Aorta (tissue), 5 donors: ENCODE data around the gene ANKRD34A. TPM values are rescaled to one million over a fixed set of nuclear protein-coding genes. Genes with fewer than 3 reads are reported as not detected.
A peak's percentile ranks its signal among the peaks of the same experiment; 100 is the strongest.

ENCODE experiments used
- ATAC-seq: fragments of 200-7000 bp; cut with Tn5 transposase; one replicate; pipeline ENCODE4 v1.9.1; 2022; ENCODE audit warnings: moderate library complexity; ENCODE audit not compliant: low FRiP score
- DNase-seq, 2 donors: peaks; one replicate each; pipeline ENCODE4 v3.0.0-alpha.2; 2020
- H3K27ac ChIP-seq, 2 donors: one replicate each; pipeline ENCODE4 v1.5.1; 2013; ENCODE audit warnings: low read length in 2 of 2, mild to moderate bottlenecking in 2 of 2, moderate library complexity in 2 of 2, control low read depth in 1 of 2, inconsistent platforms in 1 of 2, low read depth in 1 of 2
- H3K27me3 ChIP-seq, 2 donors: one replicate each; pipeline ENCODE4 v1.6.1; 2013; ENCODE audit warnings: control low read depth in 1 of 2, low read length in 1 of 2, mild to moderate bottlenecking in 1 of 2, moderate library complexity in 1 of 2; ENCODE audit not compliant: insufficient read depth in 2 of 2, control insufficient read depth in 1 of 2
- H3K36me3 ChIP-seq, 2 donors: one replicate each; pipeline ENCODE4 v1.6.1; 2013; ENCODE audit warnings: control low read depth in 1 of 2, low read length in 1 of 2, mild to moderate bottlenecking in 1 of 2; ENCODE audit not compliant: insufficient read depth in 2 of 2, control insufficient read depth in 1 of 2
- H3K4me1 ChIP-seq, 2 donors: one replicate each; pipeline ENCODE4 v1.6.1; 2013; ENCODE audit warnings: low read length in 2 of 2, control low read depth in 1 of 2, mild to moderate bottlenecking in 1 of 2, moderate library complexity in 1 of 2; ENCODE audit not compliant: insufficient read depth in 2 of 2, control insufficient read depth in 1 of 2
- H3K4me3 ChIP-seq, 2 donors: one replicate each; pipeline ENCODE4 v1.5.1; 2013; ENCODE audit warnings: low read length in 2 of 2, control low read depth in 1 of 2, mild to moderate bottlenecking in 1 of 2
- H3K9me3 ChIP-seq: one replicate; pipeline ENCODE4 v1.6.1; 2013; ENCODE audit warnings: mild to moderate bottlenecking, low read length; ENCODE audit not compliant: control insufficient read depth
- WGBS, 2 donors: extraction: QIAGEN DNeasy Blood & Tissue Kit; methylation state at CpG; one replicate each; pipeline ENCODE4 v1.1.7; 2013; 5-methylcytosine and 5-hydroxymethylcytosine counted together
- intact Hi-C, 2 donors: fragments of 100-400 bp; cut with DNase I; formaldehyde crosslinking; loops; one replicate each; pipeline versions ENCODE4 v1.14.2 to v1.15.0; 2022
- polyA plus RNA-seq, 2 donors: library from polyadenylated mRNA; stranded (reverse); fragments of 200-250 nt; gene quantifications; one replicate each; pipeline ENCODE4 v1.2.3, GENCODE V29; 2013
- total RNA-seq, 2 donors: library from RNA; stranded (reverse); fragmentation: NEBNext Ultra II Directional; extraction: Animal tissue kit (Norgen Biotek cat#: 25700); gene quantifications; one replicate each; pipeline ENCODE4 v1.2.1, GENCODE V29; 2021
- donor health status: healthy with polysubstance abuse.
- donor health status: Bipolar disorder and iron deficiency.
- donor health status: DM: no; HTN: no; CAD: no.
- donor health status: DM: no; HTN: no; CAD: no.
- donor health status: DM: yes; HTN: yes; CAD: no.

The ANKRD34A gene
- total and polyA plus RNA-seq, 4 donors, result 0.63 to 2.2 (median 1.7) TPM

GRCh38 chr1:145978471-145978853 is 14.1 kb upstream of the ANKRD34A start:
- H3K9me3 ChIP-seq, result no peaks in the 10 kb centered on the region
- no peaks in the 10 kb centered on the region for H3K27me3 ChIP-seq
- intact Hi-C loops, result loop anchor here in 1 of 2 donors (2.0 kb wide), 1 partner anchor 28 kb away; no protein-coding TSS in a partner anchor
- peak overlapping the region; percentile 88 to 100 for H3K27ac ChIP-seq
- no peak overlapping the region for H3K4me3 ChIP-seq
- peaks cover 0 to 2% of the 10 kb centered on the region in 2 donors for H3K36me3 ChIP-seq
- peaks cover 6 to 14% of the 10 kb centered on the region in 2 donors for H3K4me1 ChIP-seq
- ATAC-seq, result no peak
- DNase-seq, result no peak

DNA sequence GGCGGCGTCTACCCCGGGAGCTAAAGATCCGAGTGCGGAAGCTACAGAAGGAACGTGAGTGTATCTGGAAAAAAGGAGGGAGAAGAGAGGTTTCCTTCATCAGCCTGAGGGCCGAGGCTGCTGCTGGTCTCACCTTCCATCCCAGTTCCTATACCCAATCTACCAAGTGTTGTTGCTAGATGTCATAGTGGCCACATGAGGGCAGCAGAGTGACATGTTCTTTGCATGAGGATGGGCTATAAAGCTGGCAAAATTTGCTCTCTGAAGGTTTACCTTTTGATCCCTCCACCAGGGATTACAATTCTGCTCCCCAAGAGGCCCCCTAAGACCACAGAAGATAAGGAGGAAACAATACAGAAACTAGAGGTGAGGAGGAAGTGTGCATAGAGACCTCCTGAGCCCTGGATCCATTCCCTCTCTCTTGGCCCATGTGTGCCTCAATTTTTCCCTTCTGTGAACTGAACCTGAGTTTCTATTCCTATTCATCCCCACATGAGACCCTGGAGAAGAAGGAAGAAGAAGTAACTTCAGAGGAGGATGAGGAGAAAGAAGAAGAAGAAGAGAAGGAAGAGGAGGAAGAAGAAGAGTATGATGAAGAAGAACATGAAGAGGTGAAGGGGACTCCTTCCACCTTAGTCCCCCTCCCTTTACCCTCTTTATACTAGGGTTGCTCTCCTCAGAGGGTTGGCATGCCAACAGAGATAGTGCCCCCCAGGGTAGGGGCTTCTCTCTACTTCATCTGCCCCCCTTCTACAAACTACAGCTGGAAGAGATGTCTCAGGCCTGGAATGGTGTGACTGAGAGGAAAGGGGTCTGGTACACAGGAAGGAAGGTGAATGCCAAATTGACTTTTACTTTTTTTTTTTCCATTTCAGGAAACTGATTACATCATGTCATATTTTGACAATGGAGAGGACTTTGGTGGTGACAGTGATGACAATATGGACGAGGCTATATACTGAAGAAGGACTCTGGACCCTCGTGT is 13.4 kb upstream of the ANKRD34A start:
- intact Hi-C loops, result loop anchor here (1.0 to 2.0 kb wide), 2 partner anchors 29 to 30 kb away; no protein-coding TSS in a partner anchor
- ATAC-seq (peak; percentile 71), DNase-seq (peak; percentile 82)
- WGBS, 2 donors, result 15% methylated on average over 9 of the region's 9 CpGs
- Histone ChIP-seq H3K36me3 (peaks cover 0 to 2% of the 10 kb centered on the region in 2 donors), H3K27ac (peak overlapping the region; percentile 88 to 96), H3K27me3 (no peaks in the 10 kb centered on the region), H3K4me1 (peaks cover 6 to 14% of the 10 kb centered on the region in 2 donors), H3K4me3 (no peak overlapping the region), H3K9me3 (no peaks in the 10 kb centered on the region)

DNA sequence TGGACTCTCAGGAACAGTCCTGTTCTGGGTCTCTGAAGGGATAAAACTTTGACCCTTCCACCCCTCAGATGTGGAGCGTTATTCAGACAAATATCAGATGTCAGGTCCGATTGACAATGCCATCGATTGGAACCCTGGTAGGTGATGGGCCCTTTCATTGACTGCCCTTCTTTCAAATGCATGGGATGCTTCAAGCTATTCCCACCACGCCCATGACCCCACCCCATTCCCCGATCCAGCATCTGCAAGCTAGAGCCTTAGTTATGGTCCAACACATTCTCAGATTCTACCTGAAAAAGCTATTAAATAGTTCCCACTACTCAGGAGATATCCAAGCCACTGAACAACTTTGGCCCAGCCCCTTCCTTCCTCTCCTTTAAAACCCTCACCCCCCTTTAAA is 12.6 kb upstream of the ANKRD34A start:
- H3K36me3 ChIP-seq, result peaks cover 0 to 2% of the 10 kb centered on the region in 2 donors
- H3K9me3 ChIP-seq, result no peaks in the 10 kb centered on the region
- peaks cover 5 to 14% of the 10 kb centered on the region in 2 donors for H3K4me1 ChIP-seq
- DNase-seq, result no peak
- H3K4me3 ChIP-seq, result no peak overlapping the region
- H3K27ac ChIP-seq, result peak overlapping the region in 1 of 2 donors; percentile 29
- intact Hi-C loops, result loop anchor here in 1 of 2 donors (1.0 kb wide), 1 partner anchor 30 kb away; no protein-coding TSS in a partner anchor
- H3K27me3 ChIP-seq, result no peaks in the 10 kb centered on the region
- 76 to 77% methylated on average over 5 of the region's 5 CpGs for WGBS, 2 donors
- no peak for ATAC-seq

GRCh38 chr1:145975216-145975615 is 10.8 kb upstream of the ANKRD34A start:
- intact Hi-C loops, result no loop called here
- Histone ChIP-seq H3K27ac (no peak overlapping the region), H3K9me3 (no peaks in the 10 kb centered on the region), H3K27me3 (no peaks in the 10 kb centered on the region), H3K36me3 (peaks cover 0 to 2% of the 10 kb centered on the region in 2 donors), H3K4me3 (no peak overlapping the region), H3K4me1 (peaks cover 3 to 8% of the 10 kb centered on the region in 2 donors)
- ATAC-seq (no peak), DNase-seq (no peak)
- WGBS, 2 donors, result 71 to 78% methylated on average over 4 of the region's 4 CpGs

- Histone ChIP-seq H3K4me3 (no peak overlapping the region), H3K4me1 (peaks cover 1 to 7% of the 10 kb centered on the region in 2 donors), H3K36me3 (peaks cover 0 to 2% of the 10 kb centered on the region in 2 donors), H3K27me3 (no peaks in the 10 kb centered on the region), H3K27ac (no peak overlapping the region), H3K9me3 (no peaks in the 10 kb centered on the region)
- intact Hi-C loops, result no loop called here
- WGBS, 2 donors, result 79 to 83% methylated on average over 7 of the region's 7 CpGs
- DNase-seq (no peak), ATAC-seq (no peak)
Observed at GRCh38 chr1:145974721-145975120, 10.3 kb upstream of the ANKRD34A start.

DNA sequence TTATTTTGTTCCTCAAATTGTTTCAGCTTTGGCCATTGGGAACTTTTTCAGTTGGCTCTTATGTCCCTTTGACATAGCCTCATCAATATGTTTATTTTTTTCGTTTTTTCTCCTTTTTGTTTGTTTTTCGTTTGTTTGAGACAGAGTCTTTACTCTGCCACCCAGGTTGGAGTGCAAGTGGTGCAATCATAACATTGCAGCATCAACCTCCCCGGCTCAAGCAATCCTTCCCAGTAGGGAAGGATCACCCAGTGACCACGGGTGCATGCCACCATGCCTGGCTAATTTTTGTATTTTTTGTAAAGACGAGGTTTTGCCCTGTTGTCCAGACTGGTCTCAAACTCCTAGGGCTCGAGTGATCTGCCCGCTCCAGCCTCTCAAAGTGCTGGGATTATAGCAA is 8.2 kb upstream of the ANKRD34A start:
- Histone ChIP-seq H3K27ac (no peak overlapping the region), H3K9me3 (no peaks in the 10 kb centered on the region), H3K27me3 (no peaks in the 10 kb centered on the region), H3K4me3 (no peak overlapping the region), H3K4me1 (no peaks in the 10 kb centered on the region), H3K36me3 (peaks cover 0 to 2% of the 10 kb centered on the region in 2 donors)
- DNase-seq (no peak), ATAC-seq (no peak)
- intact Hi-C loops, result no loop called here
- WGBS, 2 donors, result 64 to 79% methylated on average over 7 of the region's 7 CpGs

GRCh38 chr1:145967288-145967687 is 2.9 kb upstream of the ANKRD34A start:
- Histone ChIP-seq H3K4me3 (no peak overlapping the region), H3K27me3 (no peaks in the 10 kb centered on the region), H3K9me3 (no peaks in the 10 kb centered on the region), H3K4me1 (no peaks in the 10 kb centered on the region), H3K27ac (no peak overlapping the region), H3K36me3 (no peaks in the 10 kb centered on the region)
- intact Hi-C loops, result no loop called here
- DNase-seq (no peak), ATAC-seq (no peak)
- 96% methylated on average over 2 of the region's 2 CpGs for WGBS, 2 donors

DNA sequence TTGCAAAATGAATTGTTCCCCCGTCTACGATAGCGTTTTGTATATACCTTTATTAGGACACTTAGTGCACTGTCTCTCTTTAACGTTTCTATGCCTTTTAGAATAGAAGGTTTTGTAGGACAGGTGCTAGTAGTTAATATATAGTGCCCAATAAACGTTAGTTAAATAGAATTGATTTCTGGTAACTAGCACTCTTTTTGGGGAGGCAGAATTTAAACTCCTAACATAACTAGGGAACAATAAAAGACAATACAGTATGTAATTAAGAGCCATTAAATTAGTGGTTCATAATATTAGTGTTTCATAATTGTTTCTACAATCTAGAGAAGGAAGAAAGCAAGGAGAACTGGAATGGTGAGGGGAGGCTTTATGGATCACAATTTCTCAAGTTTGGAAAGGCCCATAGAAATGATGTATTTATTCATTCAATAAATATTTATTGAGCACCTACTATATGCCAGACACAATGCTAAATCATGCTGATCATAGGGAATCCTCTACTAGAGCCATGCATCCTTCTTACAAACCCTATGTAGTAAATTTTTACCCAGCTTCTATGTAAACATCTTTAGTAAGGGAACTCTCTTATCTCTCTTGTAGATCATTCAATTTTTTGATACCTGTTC is 857 bp upstream of the ANKRD34A start:
- H3K36me3 ChIP-seq, result no peaks in the 10 kb centered on the region
- no peaks in the 10 kb centered on the region for H3K27me3 ChIP-seq
- 1 to 3% methylated on average over 5 of the region's 5 CpGs for WGBS, 2 donors
- H3K4me1 ChIP-seq, result no peaks in the 10 kb centered on the region
- H3K27ac ChIP-seq, result no peak overlapping the region
- H3K9me3 ChIP-seq, result no peaks in the 10 kb centered on the region
- DNase-seq (no peak), ATAC-seq (no peak)
- intact Hi-C loops, result no loop called here
- peak overlapping the region; percentile 57 to 91 for H3K4me3 ChIP-seq
